Bronchial epithelial cell (primary cell): ENCODE measurements around the gene TCF7L2. TPM values are rescaled to one million over a fixed set of nuclear protein-coding genes. Genes with fewer than 3 reads are reported as not detected.

Experiments used
- DNase-seq: peaks from one replicate; pipeline ENCODE4 v3.0.0-alpha.2; 2010; ENCODE audit warnings: low read depth
- FAIRE-seq: peaks from 2 replicates; lab custom pipeline; 2011; peaks lifted over from hg19 to GRCh38; lab: Jason Lieb, UNC
- H3K27me3 ChIP-seq: 2 replicates; pipeline ENCODE4 v1.5.1; 2011; ENCODE audit warnings: low read length; ENCODE audit not compliant: control insufficient read depth, insufficient read depth
- H3K36me3 ChIP-seq: 2 replicates; pipeline ENCODE4 v1.5.1; 2011; ENCODE audit warnings: low read length; ENCODE audit not compliant: control insufficient read depth, insufficient read depth
- H3K4me3 ChIP-seq: 2 replicates; pipeline ENCODE4 v1.5.1; 2011; ENCODE audit warnings: mild to moderate bottlenecking, low read depth, low read length, control low read depth
- total RNA-seq: library from RNA; depleted of rRNA; stranded (reverse); fragments of >200 nt; gene quantifications from 2 replicates; pipeline ENCODE4 v1.2.1, GENCODE V29; 2014
- TF ChIP-seq, protein P1 (sequence below): IDR thresholded peaks from 2 replicates; pipeline ENCODE4 v1.5.1; 2011; ENCODE audit warnings: mild to moderate bottlenecking, moderate library complexity, low read length, control low read depth, inconsistent platforms; ENCODE audit not compliant: insufficient read depth, severe bottlenecking

TCF7L2 gene
- total RNA-seq, 1 donor from 2014 or later, result 1.1 TPM

DNA sequence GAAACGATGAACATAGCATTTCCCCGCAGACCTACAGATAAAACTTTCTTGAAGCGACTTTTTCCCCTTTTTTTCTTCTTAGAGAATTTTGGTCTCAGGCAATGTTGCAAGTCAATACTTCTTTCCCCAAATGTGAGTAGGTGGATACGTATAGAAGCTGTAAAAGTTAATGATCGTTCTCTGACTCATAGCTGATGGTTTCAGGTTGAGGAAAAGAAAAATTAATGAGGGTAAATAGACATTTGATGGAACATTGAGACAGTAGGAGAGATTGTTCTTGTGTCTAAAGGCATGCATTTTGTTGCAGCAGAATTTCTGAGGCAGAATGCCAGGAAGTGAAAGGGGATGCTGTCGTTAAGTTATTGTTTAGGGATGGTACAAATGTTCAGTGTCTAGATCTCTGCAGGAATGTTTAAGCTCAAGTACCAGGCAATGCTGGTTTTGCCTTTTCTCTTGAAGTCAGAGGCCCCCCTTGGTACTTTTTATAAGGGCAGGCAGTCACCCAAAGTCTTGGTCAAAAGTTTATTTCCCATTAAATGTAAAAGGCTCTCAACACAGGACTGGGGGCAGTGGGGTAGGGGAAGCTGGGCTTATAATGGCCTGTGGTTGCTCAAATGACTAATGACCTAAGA lies 9.3 kb downstream of the TCF7L2 start:
- Histone ChIP-seq H3K27me3 (no peaks in the 10 kb centered on the region), H3K4me3 (no peak overlapping the region), H3K36me3 (no peaks in the 10 kb centered on the region)
- DNase-seq, result peak; percentile 64
- TF ChIP-seq, protein P1, sequence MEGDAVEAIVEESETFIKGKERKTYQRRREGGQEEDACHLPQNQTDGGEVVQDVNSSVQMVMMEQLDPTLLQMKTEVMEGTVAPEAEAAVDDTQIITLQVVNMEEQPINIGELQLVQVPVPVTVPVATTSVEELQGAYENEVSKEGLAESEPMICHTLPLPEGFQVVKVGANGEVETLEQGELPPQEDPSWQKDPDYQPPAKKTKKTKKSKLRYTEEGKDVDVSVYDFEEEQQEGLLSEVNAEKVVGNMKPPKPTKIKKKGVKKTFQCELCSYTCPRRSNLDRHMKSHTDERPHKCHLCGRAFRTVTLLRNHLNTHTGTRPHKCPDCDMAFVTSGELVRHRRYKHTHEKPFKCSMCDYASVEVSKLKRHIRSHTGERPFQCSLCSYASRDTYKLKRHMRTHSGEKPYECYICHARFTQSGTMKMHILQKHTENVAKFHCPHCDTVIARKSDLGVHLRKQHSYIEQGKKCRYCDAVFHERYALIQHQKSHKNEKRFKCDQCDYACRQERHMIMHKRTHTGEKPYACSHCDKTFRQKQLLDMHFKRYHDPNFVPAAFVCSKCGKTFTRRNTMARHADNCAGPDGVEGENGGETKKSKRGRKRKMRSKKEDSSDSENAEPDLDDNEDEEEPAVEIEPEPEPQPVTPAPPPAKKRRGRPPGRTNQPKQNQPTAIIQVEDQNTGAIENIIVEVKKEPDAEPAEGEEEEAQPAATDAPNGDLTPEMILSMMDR, result no peak
- no peak for FAIRE-seq

GRCh38 chr10:112960151-112960681 lies 10.2 kb downstream of the TCF7L2 start:
- Histone ChIP-seq H3K36me3 (no peaks in the 10 kb centered on the region), H3K27me3 (no peaks in the 10 kb centered on the region), H3K4me3 (no peak overlapping the region)
- TF ChIP-seq, protein P1, result no peak
- FAIRE-seq, result no peak
- DNase-seq, result no peak

DNA sequence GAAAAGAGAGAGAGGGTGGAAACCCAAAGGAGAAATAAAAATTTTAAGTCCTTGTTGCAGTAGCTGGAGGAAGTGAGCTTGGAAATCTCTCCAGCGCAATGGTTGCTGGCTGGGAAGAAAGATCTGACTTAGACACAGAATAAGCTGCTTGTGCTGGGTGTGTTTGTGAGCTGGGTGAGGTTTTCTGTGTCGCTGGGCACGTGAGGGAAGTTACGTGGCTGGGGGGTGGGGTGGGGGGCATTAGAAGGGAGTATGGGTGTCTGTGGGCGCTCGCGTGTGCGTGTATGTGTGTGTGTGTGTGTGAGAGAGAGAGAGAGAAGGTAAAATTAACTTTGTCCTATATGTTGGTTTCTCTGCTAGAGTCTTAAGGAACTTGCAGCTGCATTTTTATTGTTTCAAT lies 11.6 kb downstream of the TCF7L2 start:
- H3K36me3 ChIP-seq, result no peaks in the 10 kb centered on the region
- TF ChIP-seq, protein P1, result no peak
- H3K4me3 ChIP-seq, result no peak overlapping the region
- DNase-seq (no peak), FAIRE-seq (no peak)
- no peaks in the 10 kb centered on the region for H3K27me3 ChIP-seq

DNA sequence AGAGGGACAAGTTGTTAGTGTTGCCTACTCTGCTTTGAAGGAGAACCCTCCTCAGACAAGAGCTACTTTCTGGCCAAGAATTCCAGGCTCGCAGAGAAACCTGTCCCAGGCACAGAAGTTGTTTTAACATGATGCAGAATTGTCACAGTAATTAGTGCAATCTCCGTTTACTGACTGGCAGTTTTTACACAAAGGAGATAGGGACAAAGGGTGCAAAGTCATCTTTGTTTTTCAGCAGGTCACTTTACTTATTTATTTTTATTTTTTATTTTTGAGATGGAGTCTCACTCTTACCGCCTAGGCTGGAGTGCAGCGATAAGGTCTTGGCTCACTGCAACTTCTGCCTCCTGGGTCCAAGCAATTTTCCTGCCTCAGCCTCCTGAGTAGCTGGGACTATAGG lies 12.3 kb downstream of the TCF7L2 start:
- Histone ChIP-seq H3K27me3 (no peaks in the 10 kb centered on the region), H3K36me3 (no peaks in the 10 kb centered on the region), H3K4me3 (no peak overlapping the region)
- FAIRE-seq (no peak), DNase-seq (no peak)
- TF ChIP-seq, protein P1, result no peak

DNA sequence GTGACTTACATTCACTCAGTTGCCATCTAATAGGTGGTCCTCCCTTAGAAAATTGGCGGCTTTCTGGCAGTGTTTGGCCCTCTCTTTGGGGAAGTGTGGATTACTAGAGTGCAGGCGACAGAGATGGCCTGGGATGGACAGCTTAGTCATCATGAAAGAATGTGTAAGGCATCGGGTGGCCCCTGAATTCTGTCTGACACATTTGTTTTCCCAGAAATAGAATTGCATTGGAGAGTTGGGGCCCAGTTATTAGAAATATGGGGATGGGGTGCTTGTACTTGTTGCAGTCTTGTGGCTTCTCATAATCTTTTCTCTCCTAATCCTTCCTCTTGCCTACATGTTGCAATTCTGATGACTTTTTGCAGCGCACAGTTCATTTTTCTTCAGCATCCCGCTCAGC lies 13.8 kb downstream of the TCF7L2 start:
- no peak for DNase-seq
- TF ChIP-seq, protein P1, result no peak
- Histone ChIP-seq H3K4me3 (no peak overlapping the region), H3K27me3 (no peaks in the 10 kb centered on the region), H3K36me3 (no peaks in the 10 kb centered on the region)
- no peak for FAIRE-seq

DNA sequence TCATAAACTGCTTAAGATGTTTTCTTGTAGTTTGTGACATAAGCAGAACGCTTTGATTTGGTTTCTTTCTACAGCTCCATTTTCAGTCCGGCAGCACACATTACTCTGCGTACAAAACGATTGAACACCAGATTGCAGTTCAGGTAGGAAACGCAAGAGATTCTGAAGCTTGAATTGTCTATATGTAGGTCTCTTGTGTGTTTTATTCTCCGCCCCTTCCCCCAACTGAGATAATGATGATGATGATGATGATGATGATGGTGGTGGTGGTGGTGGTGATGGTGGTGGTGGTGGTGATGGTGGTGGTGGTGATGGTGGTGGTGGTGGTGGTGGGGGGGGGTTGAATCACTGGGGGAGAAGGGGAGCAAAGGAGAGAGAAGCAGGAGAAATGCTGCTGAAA lies 14.4 kb downstream of the TCF7L2 start:
- TF ChIP-seq, protein P1, result no peak
- DNase-seq (no peak), FAIRE-seq (no peak)
- Histone ChIP-seq H3K27me3 (no peaks in the 10 kb centered on the region), H3K36me3 (no peaks in the 10 kb centered on the region), H3K4me3 (no peak overlapping the region)
